GM12873 (cell line): ENCODE measurements around the gene YY2.

Experiments
- TF ChIP-seq, protein P1 (sequence below): IDR thresholded peaks from 2 replicates; pipeline ENCODE4 v1.5.1; 2012; ENCODE audit warnings: low read depth, mild to moderate bottlenecking, moderate library complexity, low read length, control low read depth; ENCODE audit not compliant: insufficient read depth; ENCODE audit errors: missing control alignments

Gene YY2

GRCh38 chrX:21875013-21875412 is 19.2 kb downstream of the YY2 start:
- TF ChIP-seq, protein P1, sequence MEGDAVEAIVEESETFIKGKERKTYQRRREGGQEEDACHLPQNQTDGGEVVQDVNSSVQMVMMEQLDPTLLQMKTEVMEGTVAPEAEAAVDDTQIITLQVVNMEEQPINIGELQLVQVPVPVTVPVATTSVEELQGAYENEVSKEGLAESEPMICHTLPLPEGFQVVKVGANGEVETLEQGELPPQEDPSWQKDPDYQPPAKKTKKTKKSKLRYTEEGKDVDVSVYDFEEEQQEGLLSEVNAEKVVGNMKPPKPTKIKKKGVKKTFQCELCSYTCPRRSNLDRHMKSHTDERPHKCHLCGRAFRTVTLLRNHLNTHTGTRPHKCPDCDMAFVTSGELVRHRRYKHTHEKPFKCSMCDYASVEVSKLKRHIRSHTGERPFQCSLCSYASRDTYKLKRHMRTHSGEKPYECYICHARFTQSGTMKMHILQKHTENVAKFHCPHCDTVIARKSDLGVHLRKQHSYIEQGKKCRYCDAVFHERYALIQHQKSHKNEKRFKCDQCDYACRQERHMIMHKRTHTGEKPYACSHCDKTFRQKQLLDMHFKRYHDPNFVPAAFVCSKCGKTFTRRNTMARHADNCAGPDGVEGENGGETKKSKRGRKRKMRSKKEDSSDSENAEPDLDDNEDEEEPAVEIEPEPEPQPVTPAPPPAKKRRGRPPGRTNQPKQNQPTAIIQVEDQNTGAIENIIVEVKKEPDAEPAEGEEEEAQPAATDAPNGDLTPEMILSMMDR, result no peak

- TF ChIP-seq, protein P1, result no peak
Observed at GRCh38 chrX:21881881-21882574, 26.2 kb downstream of the YY2 start.

DNA sequence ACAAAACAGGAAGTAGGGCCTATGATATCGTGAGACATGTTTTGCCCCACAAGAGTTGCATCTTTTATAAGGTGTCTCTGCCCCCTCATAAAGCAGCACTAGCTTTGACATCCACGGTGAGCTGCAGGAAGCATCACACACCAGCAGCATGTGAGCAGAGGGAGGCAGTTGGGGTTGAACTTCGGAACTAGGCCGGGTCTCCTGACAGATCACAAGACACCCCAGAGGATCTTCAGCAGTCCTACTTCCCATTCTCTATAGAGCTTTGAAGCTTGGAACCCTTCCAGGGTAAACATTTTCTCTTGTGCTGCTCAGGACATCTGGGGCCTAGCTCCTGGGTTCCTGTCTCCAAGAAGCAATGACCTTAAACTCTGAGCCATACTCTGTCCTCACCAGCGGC is 27.5 kb downstream of the YY2 start:
- TF ChIP-seq, protein P1, result no peak

DNA sequence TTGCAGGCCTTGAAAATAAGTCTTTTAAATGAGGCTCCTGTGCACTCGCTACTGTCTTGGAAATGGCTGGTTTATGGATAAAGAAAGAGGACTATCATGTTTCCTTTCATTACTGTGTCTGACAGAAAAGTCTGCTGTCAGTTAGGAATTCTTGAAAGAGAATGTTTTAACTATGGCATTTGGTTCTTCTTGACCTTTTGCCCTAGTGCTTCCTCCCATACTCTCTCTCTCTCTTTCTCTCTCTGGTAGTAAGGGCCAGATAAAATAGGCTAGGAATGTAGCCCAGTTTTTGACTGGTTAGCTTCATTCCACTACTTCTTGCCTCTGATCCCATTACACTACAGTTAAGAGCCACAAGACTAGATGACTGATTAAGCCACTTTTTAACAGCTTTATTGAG is 29.8 kb downstream of the YY2 start:
- TF ChIP-seq, protein P1, result no peak

DNA sequence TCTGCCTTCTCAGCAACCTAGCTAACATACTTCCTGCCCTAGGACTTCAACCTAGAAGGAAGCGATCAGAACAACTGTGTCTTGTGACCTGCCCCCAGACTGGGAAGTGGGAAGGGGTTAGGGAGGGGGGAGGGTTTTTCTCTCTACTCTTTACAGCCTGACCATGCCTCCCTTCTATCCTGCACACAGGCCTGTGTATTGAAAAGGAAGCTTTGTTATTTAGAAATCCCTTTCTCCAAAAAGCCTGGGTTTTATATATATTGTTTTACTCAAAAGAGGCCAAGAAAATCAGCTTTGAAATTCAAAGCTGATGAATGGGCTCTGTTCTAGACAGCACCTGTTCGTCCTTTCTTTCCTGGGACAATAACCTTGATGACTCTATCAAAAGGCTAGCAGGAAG is 49.5 kb downstream of the YY2 start:
- TF ChIP-seq, protein P1, result no peak

- TF ChIP-seq, protein P1, result no peak
Observed at GRCh38 chrX:21905953-21906352, 50.2 kb downstream of the YY2 start.

DNA sequence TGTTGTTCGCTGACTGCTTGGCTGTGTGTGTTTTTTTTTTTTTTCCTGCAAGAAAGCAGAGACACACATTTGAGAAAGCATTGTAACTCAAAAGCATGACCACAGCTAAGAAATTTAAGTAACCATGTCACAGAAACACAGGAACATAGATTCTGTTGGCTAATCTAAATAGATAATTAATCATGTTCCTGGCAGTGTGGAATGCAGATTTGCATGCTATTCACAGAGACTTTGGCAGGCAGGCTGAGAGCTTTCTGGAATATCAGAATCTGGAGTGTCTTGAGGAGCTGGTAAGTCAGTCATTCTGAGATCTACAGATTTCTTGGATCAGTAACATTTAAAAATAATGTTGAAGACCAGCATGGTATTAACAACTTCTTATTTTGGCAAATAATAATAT is 51.5 kb downstream of the YY2 start:
- TF ChIP-seq, protein P1, result no peak
